DMS153 treated with DMSO at 0.1 percent for 48 hours (cell line): ENCODE results near the gene SOST.

Source experiments
- DNase-seq: peaks from one replicate; lab custom pipeline; 2025; ENCODE audit not compliant: unreplicated experiment; lab: John Stamatoyannopoulos, UW

SOST gene

DNA sequence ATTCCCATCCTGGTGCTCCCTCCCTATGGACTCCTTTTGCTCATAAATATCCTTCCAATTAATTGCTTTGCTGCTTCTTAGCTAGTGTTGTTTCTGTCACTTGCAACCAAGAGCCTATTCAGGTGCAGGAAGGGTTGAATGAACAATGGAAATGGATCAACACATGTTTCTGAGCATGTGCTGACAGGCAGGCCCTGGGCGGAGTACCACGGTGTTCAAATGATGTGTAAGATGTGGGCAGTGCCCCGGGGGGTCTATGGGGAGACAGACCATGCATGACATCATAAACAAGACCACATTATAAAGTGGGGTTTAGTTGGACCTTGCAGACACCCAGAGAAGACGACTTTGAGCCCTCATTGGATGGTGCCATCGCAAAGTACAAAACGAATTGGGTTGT, 48.5 kb downstream of the SOST start:
- DNase-seq, result no peak

GRCh38 chr17:43709210-43709609, 49.4 kb downstream of the SOST start:
- no peak for DNase-seq

DNA sequence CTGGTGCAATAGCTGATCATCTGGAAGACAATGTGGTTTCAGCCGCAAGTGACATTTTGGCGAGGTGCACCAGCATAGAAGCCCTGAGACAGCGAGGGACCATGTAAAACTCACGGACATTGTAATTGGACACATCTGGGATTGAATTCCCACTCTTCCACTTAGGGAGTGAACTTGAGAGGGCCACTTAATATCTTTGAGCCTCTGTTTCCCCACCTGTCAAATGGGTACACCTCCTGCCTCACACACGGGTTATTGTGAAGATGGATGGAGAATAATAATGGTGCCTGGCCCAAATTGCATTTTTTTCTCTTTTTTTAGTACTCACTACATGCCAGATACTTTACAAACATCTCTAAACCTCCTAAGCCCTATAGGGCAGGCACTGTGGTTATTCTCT, 51.4 kb downstream of the SOST start:
- no peak for DNase-seq

DNA sequence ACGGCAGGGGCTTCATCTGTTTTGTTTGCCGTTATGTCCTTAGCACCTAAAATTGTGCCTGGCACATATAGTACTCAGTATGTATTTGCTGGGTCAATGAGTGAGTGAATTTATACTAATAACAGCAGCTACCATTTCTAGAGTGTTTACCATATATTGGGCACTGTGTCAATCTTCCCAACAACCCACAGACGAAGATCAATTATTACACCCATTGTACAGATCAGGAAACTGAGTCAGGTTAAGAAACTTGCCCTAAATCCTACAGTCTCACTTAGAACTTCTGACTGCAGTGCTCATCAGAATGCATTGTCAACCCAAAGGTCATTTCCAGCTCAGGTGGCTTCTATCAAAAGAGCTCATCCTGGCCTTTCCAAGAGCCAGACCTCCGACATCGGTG, 52.4 kb downstream of the SOST start:
- DNase-seq, result no peak
